Parathyroid adenoma (tissue), 2 donors: ENCODE results near the gene MRPL44.

Experiments used
- H2AFZ ChIP-seq: fragments of 300-600 bp; sonication (generic); one replicate; pipeline ENCODE4 v1.7.0; 2017; ENCODE audit warnings: antibody characterized with exemption, mild to moderate bottlenecking
- H3K27ac ChIP-seq: fragments of 300-600 bp; sonication (generic); one replicate; pipeline ENCODE4 v1.7.0; 2017
- H3K27me3 ChIP-seq: fragments of 300-600 bp; sonication (generic); one replicate; pipeline ENCODE4 v1.7.0; 2017; ENCODE audit warnings: low read length; ENCODE audit not compliant: control insufficient read depth, insufficient read depth
- H3K36me3 ChIP-seq: fragments of 300-600 bp; sonication (generic); one replicate; pipeline ENCODE4 v1.7.0; 2017; ENCODE audit warnings: low read length; ENCODE audit not compliant: control insufficient read depth, insufficient read depth
- H3K4me1 ChIP-seq: fragments of 300-600 bp; sonication (generic); one replicate; pipeline ENCODE4 v1.7.0; 2017; ENCODE audit warnings: control low read depth
- H3K4me2 ChIP-seq: fragments of 300-600 bp; sonication (generic); one replicate; pipeline ENCODE4 v1.7.0; 2017; ENCODE audit warnings: low read length
- H3K4me3 ChIP-seq: fragments of 300-600 bp; sonication (generic); one replicate; pipeline ENCODE4 v1.7.0; 2017; ENCODE audit warnings: low read depth, low read length
- H3K79me2 ChIP-seq: fragments of 300-600 bp; sonication (generic); one replicate; pipeline ENCODE4 v1.7.0; 2017; ENCODE audit warnings: control low read depth
- H3K9ac ChIP-seq: fragments of 300-600 bp; sonication (generic); one replicate; pipeline ENCODE4 v1.7.0; 2017; ENCODE audit warnings: mild to moderate bottlenecking
- H3K9me3 ChIP-seq: fragments of 300-600 bp; sonication (generic); one replicate; pipeline ENCODE4 v1.7.0; 2017; ENCODE audit warnings: low read length; ENCODE audit not compliant: control insufficient read depth
- TF ChIP-seq, protein P1 (sequence below): fragments of 300-600 bp; sonication (generic); IDR thresholded peaks from one replicate; pipeline ENCODE4 v1.7.0; 2017; ENCODE audit warnings: antibody characterized with exemption, mild to moderate bottlenecking
- donor health status: primary hyperparathyroidism.

Gene MRPL44

DNA sequence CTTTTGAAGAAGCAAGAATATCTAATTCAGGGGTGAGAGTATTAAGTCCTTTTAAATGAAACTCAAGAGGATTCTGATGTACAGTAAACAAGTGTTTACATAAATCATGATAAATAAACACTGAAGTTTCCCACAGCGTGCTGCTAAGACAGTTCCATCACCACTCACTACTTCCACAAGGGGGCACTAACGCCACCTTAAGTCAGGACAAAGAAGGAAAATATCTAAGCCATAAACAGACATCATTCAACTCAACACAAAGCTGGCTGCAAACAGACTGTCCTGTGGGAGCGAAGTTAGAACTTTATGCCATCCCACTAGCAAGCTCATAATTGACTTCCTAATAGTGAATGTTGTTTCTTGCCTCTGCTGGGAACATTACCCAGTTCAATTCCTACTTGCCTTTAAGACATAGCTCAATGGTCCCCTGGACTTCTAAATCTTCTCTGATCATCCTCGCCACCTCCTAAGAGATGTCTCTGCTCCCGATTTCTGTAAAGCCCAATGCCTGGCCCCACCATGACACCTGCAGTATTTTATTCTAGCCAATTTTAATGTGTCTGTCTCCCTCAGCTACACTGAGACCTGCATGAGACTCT is 36.5 kb downstream of the MRPL44 start:
- Histone ChIP-seq H2AFZ (peak overlapping the region; percentile 6), H3K9me3 (no peaks in the 10 kb centered on the region), H3K4me1 (no peaks in the 10 kb centered on the region), H3K9ac (no peak overlapping the region), H3K36me3 (no peaks in the 10 kb centered on the region), H3K27me3 (no peaks in the 10 kb centered on the region), H3K4me2 (no peak overlapping the region), H3K27ac (no peak overlapping the region), H3K79me2 (no peaks in the 10 kb centered on the region), H3K4me3 (no peak overlapping the region)
- TF ChIP-seq, protein P1, sequence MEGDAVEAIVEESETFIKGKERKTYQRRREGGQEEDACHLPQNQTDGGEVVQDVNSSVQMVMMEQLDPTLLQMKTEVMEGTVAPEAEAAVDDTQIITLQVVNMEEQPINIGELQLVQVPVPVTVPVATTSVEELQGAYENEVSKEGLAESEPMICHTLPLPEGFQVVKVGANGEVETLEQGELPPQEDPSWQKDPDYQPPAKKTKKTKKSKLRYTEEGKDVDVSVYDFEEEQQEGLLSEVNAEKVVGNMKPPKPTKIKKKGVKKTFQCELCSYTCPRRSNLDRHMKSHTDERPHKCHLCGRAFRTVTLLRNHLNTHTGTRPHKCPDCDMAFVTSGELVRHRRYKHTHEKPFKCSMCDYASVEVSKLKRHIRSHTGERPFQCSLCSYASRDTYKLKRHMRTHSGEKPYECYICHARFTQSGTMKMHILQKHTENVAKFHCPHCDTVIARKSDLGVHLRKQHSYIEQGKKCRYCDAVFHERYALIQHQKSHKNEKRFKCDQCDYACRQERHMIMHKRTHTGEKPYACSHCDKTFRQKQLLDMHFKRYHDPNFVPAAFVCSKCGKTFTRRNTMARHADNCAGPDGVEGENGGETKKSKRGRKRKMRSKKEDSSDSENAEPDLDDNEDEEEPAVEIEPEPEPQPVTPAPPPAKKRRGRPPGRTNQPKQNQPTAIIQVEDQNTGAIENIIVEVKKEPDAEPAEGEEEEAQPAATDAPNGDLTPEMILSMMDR, result peak; percentile 78

DNA sequence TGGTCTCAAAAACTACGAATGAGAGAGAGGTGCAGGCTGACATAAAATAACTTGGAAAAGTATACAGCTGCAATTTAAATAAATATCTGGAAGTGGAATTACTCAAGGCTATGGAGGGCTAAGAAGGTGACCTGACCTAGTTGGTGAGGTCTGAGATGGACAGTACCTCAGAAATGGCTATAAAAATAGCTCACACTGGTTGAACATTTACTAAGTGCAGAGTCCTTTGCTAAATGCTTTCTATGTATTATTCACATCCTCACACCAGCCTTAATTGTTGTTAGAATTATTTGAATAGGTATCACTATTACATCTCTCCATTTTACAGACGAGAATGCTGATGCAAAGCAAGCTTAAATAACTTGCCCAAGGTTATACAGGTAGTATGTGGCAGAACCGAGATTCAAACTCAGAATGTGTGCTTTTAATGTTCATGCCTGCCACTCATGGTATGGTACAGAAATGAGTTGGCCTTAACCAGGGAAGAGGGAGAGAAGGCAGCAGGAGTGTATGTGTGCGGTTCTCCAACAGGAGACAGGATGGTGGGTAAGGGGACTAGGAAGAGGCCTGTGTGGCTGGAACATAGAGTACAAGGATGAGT is 37.4 kb downstream of the MRPL44 start:
- no peak overlapping the region for H3K27ac ChIP-seq
- no peak overlapping the region for H3K9ac ChIP-seq
- no peaks in the 10 kb centered on the region for H3K79me2 ChIP-seq
- no peaks in the 10 kb centered on the region for H3K27me3 ChIP-seq
- H3K36me3 ChIP-seq, result no peaks in the 10 kb centered on the region
- no peak overlapping the region for H3K4me3 ChIP-seq
- TF ChIP-seq, protein P1, result no peak
- H3K9me3 ChIP-seq, result no peaks in the 10 kb centered on the region
- H3K4me1 ChIP-seq, result no peaks in the 10 kb centered on the region
- H2AFZ ChIP-seq, result no peak overlapping the region
- H3K4me2 ChIP-seq, result no peak overlapping the region

DNA sequence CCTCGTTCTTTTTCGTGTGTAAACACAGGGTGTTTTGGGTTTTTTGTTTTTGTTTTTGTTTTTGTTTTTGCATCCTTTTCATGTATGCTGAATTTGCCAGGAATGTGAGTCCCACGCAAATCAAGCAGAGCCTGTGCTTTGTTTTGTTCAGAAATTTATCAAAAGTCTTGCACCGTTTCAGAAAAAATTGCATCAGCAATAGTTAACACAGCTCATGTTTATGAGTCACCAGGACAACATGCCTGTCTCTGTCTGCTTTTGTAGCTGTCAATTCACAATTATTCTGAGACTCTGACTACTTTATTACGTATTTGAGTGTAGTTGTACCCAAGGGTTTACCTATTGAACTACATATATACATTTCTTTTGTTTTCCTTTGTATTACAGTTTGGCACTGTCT is 38.3 kb downstream of the MRPL44 start:
- no peaks in the 10 kb centered on the region for H3K79me2 ChIP-seq
- H3K9ac ChIP-seq, result no peak overlapping the region
- H3K4me1 ChIP-seq, result no peaks in the 10 kb centered on the region
- H3K27ac ChIP-seq, result no peak overlapping the region
- H3K4me2 ChIP-seq, result no peak overlapping the region
- no peaks in the 10 kb centered on the region for H3K27me3 ChIP-seq
- no peak overlapping the region for H2AFZ ChIP-seq
- H3K4me3 ChIP-seq, result no peak overlapping the region
- no peaks in the 10 kb centered on the region for H3K9me3 ChIP-seq
- TF ChIP-seq, protein P1, result no peak
- H3K36me3 ChIP-seq, result no peaks in the 10 kb centered on the region

DNA sequence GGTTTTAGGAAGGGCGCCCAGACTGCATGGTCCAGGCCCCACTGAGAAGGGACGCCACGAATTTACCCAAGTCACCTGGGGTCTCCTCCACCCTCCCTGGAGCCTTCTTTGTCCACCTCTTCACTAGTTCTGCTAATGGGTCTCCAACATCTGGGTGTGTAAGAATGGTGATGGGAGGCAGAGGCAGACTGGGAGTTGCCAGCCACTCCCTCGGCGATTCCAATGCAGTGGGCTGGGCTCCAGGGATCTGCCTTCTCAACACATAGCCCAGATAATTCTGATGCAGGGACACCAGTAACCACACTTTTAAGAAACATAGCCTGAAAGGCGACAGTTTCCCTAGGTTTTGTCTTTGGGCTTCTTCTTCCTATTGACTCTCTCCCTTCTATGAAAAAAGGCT is 39.1 kb downstream of the MRPL44 start:
- H3K9ac ChIP-seq, result no peak overlapping the region
- no peak overlapping the region for H3K4me3 ChIP-seq
- no peak overlapping the region for H3K27ac ChIP-seq
- H3K36me3 ChIP-seq, result no peaks in the 10 kb centered on the region
- no peak overlapping the region for H3K4me2 ChIP-seq
- H3K9me3 ChIP-seq, result no peaks in the 10 kb centered on the region
- no peak overlapping the region for H2AFZ ChIP-seq
- no peaks in the 10 kb centered on the region for H3K27me3 ChIP-seq
- no peaks in the 10 kb centered on the region for H3K4me1 ChIP-seq
- TF ChIP-seq, protein P1, result no peak
- H3K79me2 ChIP-seq, result no peaks in the 10 kb centered on the region

DNA sequence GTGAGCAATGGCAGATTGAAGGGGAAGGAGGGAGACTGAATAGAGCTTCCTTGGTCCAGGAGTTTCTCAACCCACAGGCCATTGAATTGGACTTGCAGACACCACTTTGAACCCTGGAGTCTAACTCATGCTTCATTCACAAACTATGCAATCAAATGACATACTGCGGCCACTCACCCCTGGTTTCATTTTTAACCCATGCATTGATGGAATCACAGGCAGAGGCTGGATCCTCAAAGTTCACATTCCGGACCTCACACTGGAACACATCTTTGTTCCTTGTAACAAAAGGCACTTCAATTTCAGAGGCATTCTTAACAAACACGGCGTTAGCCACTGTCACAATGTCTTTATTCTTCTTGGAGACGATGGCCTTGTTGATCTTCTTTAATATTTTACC is 40.7 kb downstream of the MRPL44 start:
- H3K36me3 ChIP-seq, result no peaks in the 10 kb centered on the region
- H3K4me3 ChIP-seq, result no peak overlapping the region
- H3K4me2 ChIP-seq, result no peak overlapping the region
- no peaks in the 10 kb centered on the region for H3K27me3 ChIP-seq
- no peaks in the 10 kb centered on the region for H3K79me2 ChIP-seq
- H2AFZ ChIP-seq, result no peak overlapping the region
- H3K27ac ChIP-seq, result no peak overlapping the region
- H3K9ac ChIP-seq, result no peak overlapping the region
- no peaks in the 10 kb centered on the region for H3K4me1 ChIP-seq
- TF ChIP-seq, protein P1, result no peak
- no peaks in the 10 kb centered on the region for H3K9me3 ChIP-seq
